Upper lobe of left lung (tissue), 4 donors: ENCODE results near the gene KCNJ2.

Experiments
- CTCF ChIP-seq, 6 experiments: fragments of 450-650 bp in 4 of 6; fragments of 200-600 bp in 2 of 6; sonication (generic) in 2 of 6; IDR thresholded peaks; one replicate each; pipeline ENCODE4 v1.5.1; 2016 to 2019; ENCODE audit warnings: antibody characterized with exemption in 6 of 6
- POLR2AphosphoS5 ChIP-seq, 2 donors: sonication (generic); formaldehyde crosslinking; IDR thresholded peaks; one replicate each; pipeline ENCODE4 v1.5.1; 2017; ENCODE audit warnings: antibody characterized with exemption in 2 of 2

- TF ChIP-seq CTCF (IDR thresholded peaks at IDR 0.05) (no peak), POLR2AphosphoS5 (IDR thresholded peaks at IDR 0.05) (no peak)
These were observed 16.1 kb upstream of the KCNJ2 start for GRCh38 chr17:70153210-70153609.
